H9 (cell line): ENCODE data around the gene LRRC8C. TPM values are rescaled to one million over a fixed set of nuclear protein-coding genes. Genes with fewer than 3 reads are reported as not detected.

ENCODE experiments used
- DNase-seq: peaks from one replicate; pipeline ENCODE4 v3.0.0-alpha.2; 2017
- H2AFZ ChIP-seq: one replicate; pipeline ENCODE4 v1.6.1; 2013; ENCODE audit warnings: mild to moderate bottlenecking, low read length, control low read depth, moderate library complexity
- H2AK5ac ChIP-seq: 2 replicates; pipeline ENCODE4 v1.6.1; 2013; ENCODE audit warnings: low read length, control low read depth, mixed read lengths; ENCODE audit not compliant: insufficient read length
- H2BK120ac ChIP-seq: one replicate; pipeline ENCODE4 v1.6.1; 2013; ENCODE audit warnings: low read depth, mild to moderate bottlenecking, low read length, control low read depth, inconsistent platforms; ENCODE audit not compliant: poor library complexity, severe bottlenecking
- H2BK12ac ChIP-seq: 2 replicates; pipeline ENCODE4 v1.6.1; 2013; ENCODE audit warnings: low read length, control low read depth, mixed read lengths, low read depth; ENCODE audit not compliant: insufficient read length
- H2BK15ac ChIP-seq: 2 replicates; pipeline ENCODE4 v1.6.1; 2013; ENCODE audit warnings: low read depth, low read length, control low read depth
- H2BK20ac ChIP-seq: one replicate; pipeline ENCODE4 v1.6.1; 2013; ENCODE audit warnings: low read depth, mild to moderate bottlenecking, low read length, control low read depth, inconsistent platforms; ENCODE audit not compliant: poor library complexity, severe bottlenecking
- H2BK5ac ChIP-seq: 2 replicates; pipeline ENCODE4 v1.6.1; 2013; ENCODE audit warnings: low read length, control low read depth, mixed read lengths; ENCODE audit not compliant: insufficient read length
- H3K14ac ChIP-seq: 2 replicates; pipeline ENCODE4 v1.6.1; 2013; ENCODE audit warnings: low read length, control low read depth; ENCODE audit not compliant: insufficient read depth
- H3K18ac ChIP-seq: 2 replicates; pipeline ENCODE4 v1.6.1; 2013; ENCODE audit warnings: low read depth, mild to moderate bottlenecking, mixed read lengths, low read length, control low read depth; ENCODE audit not compliant: insufficient read length
- H3K23ac ChIP-seq: 2 replicates; pipeline ENCODE4 v1.6.1; 2013; ENCODE audit warnings: low read length, control low read depth, mixed read lengths, low read depth; ENCODE audit not compliant: insufficient read length
- H3K23me2 ChIP-seq: 2 replicates; pipeline ENCODE4 v1.6.1; 2013; ENCODE audit warnings: low read depth, mild to moderate bottlenecking, mixed read lengths, low read length, control low read depth; ENCODE audit not compliant: insufficient read length, poor library complexity, severe bottlenecking
- H3K27ac ChIP-seq: 2 replicates; pipeline ENCODE4 v1.5.1; 2013; ENCODE audit warnings: low read length, control low read depth, mixed read lengths, low read depth; ENCODE audit not compliant: insufficient read length
- H3K27me3 ChIP-seq: 2 replicates; pipeline ENCODE4 v1.6.1; 2013; ENCODE audit warnings: low read length, control low read depth, inconsistent platforms; ENCODE audit not compliant: insufficient read depth
- H3K4ac ChIP-seq: 2 replicates; pipeline ENCODE4 v1.6.1; 2013; ENCODE audit warnings: low read depth, mild to moderate bottlenecking, control low read depth, inconsistent platforms, low read length, moderate library complexity
- H3K4me1 ChIP-seq: 2 replicates; pipeline ENCODE4 v1.6.1; 2013; ENCODE audit warnings: low read length, control low read depth, inconsistent platforms; ENCODE audit not compliant: insufficient read depth
- H3K4me2 ChIP-seq: 2 replicates; pipeline ENCODE4 v1.6.1; 2013; ENCODE audit warnings: low read length, control low read depth, mixed read lengths; ENCODE audit not compliant: insufficient read length, insufficient read depth
- H3K56ac ChIP-seq: 2 replicates; pipeline ENCODE4 v1.6.1; 2013; ENCODE audit warnings: low read depth, mild to moderate bottlenecking, mixed read lengths, low read length, control low read depth; ENCODE audit not compliant: insufficient read length
- H3K79me1 ChIP-seq: 2 replicates; pipeline ENCODE4 v1.6.1; 2013; ENCODE audit warnings: low read depth, mild to moderate bottlenecking, moderate library complexity, low read length, control low read depth, inconsistent platforms; ENCODE audit not compliant: insufficient read depth, poor library complexity, severe bottlenecking
- H3K79me2 ChIP-seq: 2 replicates; pipeline ENCODE4 v1.6.1; 2013; ENCODE audit warnings: low read length, control low read depth, inconsistent platforms; ENCODE audit not compliant: insufficient read depth
- H3K9ac ChIP-seq: 2 replicates; pipeline ENCODE4 v1.6.1; 2013; ENCODE audit warnings: low read length, control low read depth, mixed read lengths; ENCODE audit not compliant: insufficient read length; ENCODE audit errors: extremely low read depth
- H3K9me3 ChIP-seq: one replicate; pipeline ENCODE4 v1.6.1; 2013; ENCODE audit warnings: low read depth, low read length, inconsistent platforms; ENCODE audit not compliant: control insufficient read depth
- H3T11ph ChIP-seq: one replicate; pipeline ENCODE4 v1.6.1; 2013; ENCODE audit warnings: mild to moderate bottlenecking, low read length, control low read depth, inconsistent platforms
- H4K20me1 ChIP-seq: one replicate; pipeline ENCODE4 v1.6.1; 2013; ENCODE audit not compliant: control insufficient read depth, insufficient read length, insufficient read depth
- H4K5ac ChIP-seq: 2 replicates; pipeline ENCODE4 v1.6.1; 2013; ENCODE audit warnings: low read depth, mild to moderate bottlenecking, mixed read lengths, low read length, control low read depth; ENCODE audit not compliant: insufficient read length
- H4K8ac ChIP-seq: replicated peaks from 2 replicates; pipeline ENCODE4 v1.6.1; 2013; ENCODE audit warnings: low read length, control low read depth, mixed read lengths, low read depth; ENCODE audit not compliant: insufficient read length
- H4K91ac ChIP-seq: 2 replicates; pipeline ENCODE4 v1.6.1; 2013; ENCODE audit warnings: low read depth, mild to moderate bottlenecking, moderate library complexity, mixed read lengths, low read length, control low read depth; ENCODE audit not compliant: insufficient read length
- H3K27ac Mint-ChIP-seq, 3 experiments: 2 replicates in 2 of 3; 3 replicates in 1 of 3; pipeline ENCODE4 v1.8.0; 2020 to 2021; ENCODE audit warnings: mixed read lengths in 3 of 3, mild to moderate bottlenecking in 1 of 3, moderate library complexity in 1 of 3
- H3K27me3 Mint-ChIP-seq: 2 replicates; pipeline ENCODE4 v1.8.0; 2021; ENCODE audit warnings: low read depth, mild to moderate bottlenecking, moderate library complexity, mixed read lengths
- H3K36me3 Mint-ChIP-seq, 3 experiments: 2 replicates in 2 of 3; 3 replicates in 1 of 3; pipeline ENCODE4 v1.8.0; 2020 to 2021; ENCODE audit warnings: low read depth in 3 of 3, mixed read lengths in 3 of 3; ENCODE audit not compliant: insufficient read depth in 1 of 3
- H3K4me1 Mint-ChIP-seq, 2 experiments: 2 replicates each; pipeline ENCODE4 v1.8.0; 2020; ENCODE audit warnings: mixed read lengths in 2 of 2
- H3K4me3 Mint-ChIP-seq, 2 experiments: 2 replicates in 1 of 2; 3 replicates in 1 of 2; pipeline ENCODE4 v1.8.0; 2020 to 2021; ENCODE audit warnings: mild to moderate bottlenecking in 2 of 2, mixed read lengths in 2 of 2, moderate library complexity in 1 of 2
- H3K9me3 Mint-ChIP-seq, 2 experiments: 2 replicates in 1 of 2; 3 replicates in 1 of 2; pipeline ENCODE4 v1.8.0; 2020; ENCODE audit warnings: mild to moderate bottlenecking in 2 of 2, mixed read lengths in 2 of 2, moderate library complexity in 1 of 2
- CTCF ChIP-seq: fragments of 200-600 bp; sonication (generic); conservative IDR thresholded peaks from 3 replicates; pipeline ENCODE4 v1.8.0; 2021; ENCODE audit warnings: antibody characterized with exemption, mild to moderate bottlenecking
- WGBS: extraction: QIAGEN DNeasy Blood & Tissue Kit; methylation state at CpG from one replicate; pipeline ENCODE4 v1.1.7; 2013; ENCODE audit warnings: missing lambda C conversion rate, low lambda C conversion rate, mixed read lengths; ENCODE audit not compliant: insufficient read length; ENCODE audit errors: extremely low coverage; 5-methylcytosine and 5-hydroxymethylcytosine counted together
- total RNA-seq: library from RNA; stranded (reverse); gene quantifications from 2 replicates; pipeline ENCODE4 v1.2.1, GENCODE V29; 2021

The LRRC8C gene
- total RNA-seq, 1 experiment from 2014 or later: 1.9 TPM

- Histone ChIP-seq H3K23ac (no peak overlapping the region), H2BK12ac (no peak overlapping the region), H4K91ac (no peak overlapping the region), H3K79me2 (no peaks in the 10 kb centered on the region), H3K9me3 (no peaks in the 10 kb centered on the region), H3K23me2 (no peaks in the 10 kb centered on the region), H2AFZ (no peak overlapping the region), H3K4me2 (no peak overlapping the region), H2BK15ac (no peak overlapping the region), H3K14ac (no peak overlapping the region; the same call in 1 of the 2 replicates), H3K9ac (no peak overlapping the region), H2AK5ac (no peak overlapping the region), H2BK20ac (no peak overlapping the region), H2BK120ac (no peak overlapping the region), H4K20me1 (no peaks in the 10 kb centered on the region), H3K4ac (no peak overlapping the region), H4K5ac (no peak overlapping the region), H3T11ph (no peak overlapping the region), H3K79me1 (no peaks in the 10 kb centered on the region), H3K27me3 (no peaks in the 10 kb centered on the region), H3K56ac (no peak overlapping the region), H4K8ac (no peak overlapping the region), H2BK5ac (no peak overlapping the region), H3K27ac (no peak overlapping the region), H3K4me1 (no peaks in the 10 kb centered on the region), H3K18ac (no peak overlapping the region)
- no peaks in the 10 kb centered on the region for H3K4me1 Mint-ChIP-seq
- no CpG with 5 or more reads among the region's 10 CpGs for WGBS
- no peaks in the 10 kb centered on the region for H3K9me3 Mint-ChIP-seq
- H3K4me3 Mint-ChIP-seq: no peak overlapping the region
- H3K27me3 Mint-ChIP-seq: no peaks in the 10 kb centered on the region
- no peak for DNase-seq
- H3K36me3 Mint-ChIP-seq: no peaks in the 10 kb centered on the region
- no peak overlapping the region for H3K27ac Mint-ChIP-seq
- no peak for TF ChIP-seq CTCF
Measured at GRCh38 chr1:89739013-89739843, 106.3 kb downstream of the LRRC8C start.
